ENCODE measurements around the gene SLC6A14.

Gene SLC6A14

DNA sequence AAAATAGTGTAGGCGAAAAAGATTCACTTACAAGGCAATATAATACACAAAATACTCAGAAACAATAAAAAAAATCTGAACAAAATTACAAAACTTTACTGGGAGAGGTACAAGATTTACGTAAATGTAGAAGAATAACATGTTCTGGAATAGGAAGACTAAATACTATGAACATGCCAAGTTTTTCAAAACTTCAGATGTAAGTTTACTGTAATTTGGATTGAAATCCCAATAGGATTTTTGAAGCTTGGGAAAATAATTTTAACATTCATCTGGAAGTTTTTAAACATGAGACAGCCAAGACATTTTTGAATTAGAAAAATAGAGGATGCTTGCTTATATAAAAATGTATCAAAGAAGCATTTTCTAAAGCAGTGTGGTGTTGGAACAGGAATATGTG lies 56.9 kb downstream of the SLC6A14 start:
- no peak for TF ChIP-seq CTCF (IDR thresholded peaks at IDR 0.05; ENCODE audit: control insufficient read depth, insufficient read depth, low read depth, low read length, missing control alignments)
- no peak for DNase-seq (ENCODE audit: low read depth)
- no peak overlapping the region for H3K4me3 ChIP-seq (ENCODE audit: control insufficient read depth, low read depth, low read length)

- DNase-seq (ENCODE audit: low read depth), result no peak
- TF ChIP-seq CTCF (IDR thresholded peaks at IDR 0.05; ENCODE audit: control insufficient read depth, insufficient read depth, low read depth, low read length, missing control alignments), result no peak
- H3K4me3 ChIP-seq (ENCODE audit: control insufficient read depth, low read depth, low read length), result no peak overlapping the region
Measured at GRCh38 chrX:116499780-116500179, 63.4 kb downstream of the SLC6A14 start.
